ENCODE measurements around the gene SEMA3D. TPM values are rescaled to one million over a fixed set of nuclear protein-coding genes. Genes with fewer than 3 reads are reported as not detected.
A peak's percentile ranks its signal among the peaks of the same experiment; 100 is the strongest.

SEMA3D gene
- total RNA-seq, 1 experiment from 2014 or later, result 2.0 TPM

- Mint-ChIP-seq H3K27me3 (ENCODE audit: unreplicated experiment) (no peaks in the 10 kb centered on the region), H3K9me3 (ENCODE audit: low read depth, unreplicated experiment) (no peaks in the 10 kb centered on the region), H3K4me1 (ENCODE audit: low read depth, unreplicated experiment) (no peaks in the 10 kb centered on the region), H3K36me3 (ENCODE audit: insufficient read depth, unreplicated experiment) (no peaks in the 10 kb centered on the region), H3K4me3 (ENCODE audit: low read depth, unreplicated experiment) (no peak overlapping the region), H3K27ac (ENCODE audit: unreplicated experiment) (no peak overlapping the region)
- intact Hi-C loops (cut with micrococcal nuclease; ENCODE audit: unreplicated experiment), result loop anchor here (1.0 to 10.0 kb wide), 6 partner anchors 406 to 1091 kb away; partner anchors contain the start of gene SEMA3A
- DNase-seq, result peak; percentile 55
- BruUV-seq (replicated peaks), result no TSS peak
- CTCF ChIA-PET, result interaction anchor here (0.6 kb wide), 1 partner anchor 162 kb away, joined by 8 read pairs; no protein-coding TSS in a partner anchor
- no peak for TF ChIP-seq CTCF (IDR thresholded peaks at IDR 0.05; ENCODE audit: unreplicated experiment)
These were observed 163.7 kb downstream of the SEMA3D start for GRCh38 chr7:85023066-85023712.

- BruUV-seq (replicated peaks), result no TSS peak
- Mint-ChIP-seq H3K4me1 (ENCODE audit: low read depth, unreplicated experiment) (no peaks in the 10 kb centered on the region), H3K27ac (ENCODE audit: unreplicated experiment) (no peak overlapping the region), H3K9me3 (ENCODE audit: low read depth, unreplicated experiment) (no peaks in the 10 kb centered on the region), H3K27me3 (ENCODE audit: unreplicated experiment) (no peaks in the 10 kb centered on the region), H3K4me3 (ENCODE audit: low read depth, unreplicated experiment) (no peak overlapping the region), H3K36me3 (ENCODE audit: insufficient read depth, unreplicated experiment) (no peaks in the 10 kb centered on the region)
- intact Hi-C loops (cut with micrococcal nuclease; ENCODE audit: unreplicated experiment), result loop anchor here (5.0 to 10.0 kb wide), 3 partner anchors 405 to 830 kb away; partner anchors contain the start of gene SEMA3A
- CTCF ChIA-PET, result interaction anchor here (0.6 kb wide), 1 partner anchor 163 kb away, joined by 8 read pairs; no protein-coding TSS in a partner anchor
- TF ChIP-seq CTCF (IDR thresholded peaks at IDR 0.05; ENCODE audit: unreplicated experiment), result no peak
- no peak for DNase-seq
These were observed 164.7 kb downstream of the SEMA3D start for GRCh38 chr7:85022064-85022697.

- CTCF ChIA-PET, result no interaction called here
- Mint-ChIP-seq H3K36me3 (ENCODE audit: insufficient read depth, unreplicated experiment) (no peaks in the 10 kb centered on the region), H3K9me3 (ENCODE audit: low read depth, unreplicated experiment) (no peaks in the 10 kb centered on the region), H3K4me3 (ENCODE audit: low read depth, unreplicated experiment) (no peak overlapping the region), H3K4me1 (ENCODE audit: low read depth, unreplicated experiment) (no peaks in the 10 kb centered on the region), H3K27me3 (ENCODE audit: unreplicated experiment) (no peaks in the 10 kb centered on the region), H3K27ac (ENCODE audit: unreplicated experiment) (no peak overlapping the region)
- BruUV-seq (replicated peaks), result no TSS peak
- TF ChIP-seq CTCF (IDR thresholded peaks at IDR 0.05; ENCODE audit: unreplicated experiment), result no peak
- intact Hi-C loops (cut with micrococcal nuclease; ENCODE audit: unreplicated experiment), result loop anchor here (5.0 to 10.0 kb wide), 3 partner anchors 404 to 829 kb away; partner anchors contain the start of gene SEMA3A
- no peak for DNase-seq
These were observed 165.7 kb downstream of the SEMA3D start for GRCh38 chr7:85021101-85021704.

GRCh38 chr7:85019778-85020177, 167.1 kb downstream of the SEMA3D start:
- CTCF ChIA-PET, result no interaction called here
- Mint-ChIP-seq H3K36me3 (ENCODE audit: insufficient read depth, unreplicated experiment) (no peaks in the 10 kb centered on the region), H3K4me1 (ENCODE audit: low read depth, unreplicated experiment) (no peaks in the 10 kb centered on the region), H3K27me3 (ENCODE audit: unreplicated experiment) (no peaks in the 10 kb centered on the region), H3K27ac (ENCODE audit: unreplicated experiment) (no peak overlapping the region), H3K4me3 (ENCODE audit: low read depth, unreplicated experiment) (no peak overlapping the region), H3K9me3 (ENCODE audit: low read depth, unreplicated experiment) (no peaks in the 10 kb centered on the region)
- no TSS peak for BruUV-seq (replicated peaks)
- TF ChIP-seq CTCF (IDR thresholded peaks at IDR 0.05; ENCODE audit: unreplicated experiment), result no peak
- intact Hi-C loops (cut with micrococcal nuclease; ENCODE audit: unreplicated experiment), result loop anchor here (5.0 to 10.0 kb wide), 3 partner anchors 402 to 827 kb away; partner anchors contain the start of gene SEMA3A
- no peak for DNase-seq
